ENCODE results near the gene PLEKHG2. TPM values are rescaled to one million over a fixed set of nuclear protein-coding genes. Genes with fewer than 3 reads are reported as not detected.

PLEKHG2 gene
- total and polyA plus RNA-seq, 9 of the 15 experiments (the other 6 are each of a cell fraction or from before 2014, with no cell fraction given) = 0.98 to 45.7 (median 9.8) TPM

DNA sequence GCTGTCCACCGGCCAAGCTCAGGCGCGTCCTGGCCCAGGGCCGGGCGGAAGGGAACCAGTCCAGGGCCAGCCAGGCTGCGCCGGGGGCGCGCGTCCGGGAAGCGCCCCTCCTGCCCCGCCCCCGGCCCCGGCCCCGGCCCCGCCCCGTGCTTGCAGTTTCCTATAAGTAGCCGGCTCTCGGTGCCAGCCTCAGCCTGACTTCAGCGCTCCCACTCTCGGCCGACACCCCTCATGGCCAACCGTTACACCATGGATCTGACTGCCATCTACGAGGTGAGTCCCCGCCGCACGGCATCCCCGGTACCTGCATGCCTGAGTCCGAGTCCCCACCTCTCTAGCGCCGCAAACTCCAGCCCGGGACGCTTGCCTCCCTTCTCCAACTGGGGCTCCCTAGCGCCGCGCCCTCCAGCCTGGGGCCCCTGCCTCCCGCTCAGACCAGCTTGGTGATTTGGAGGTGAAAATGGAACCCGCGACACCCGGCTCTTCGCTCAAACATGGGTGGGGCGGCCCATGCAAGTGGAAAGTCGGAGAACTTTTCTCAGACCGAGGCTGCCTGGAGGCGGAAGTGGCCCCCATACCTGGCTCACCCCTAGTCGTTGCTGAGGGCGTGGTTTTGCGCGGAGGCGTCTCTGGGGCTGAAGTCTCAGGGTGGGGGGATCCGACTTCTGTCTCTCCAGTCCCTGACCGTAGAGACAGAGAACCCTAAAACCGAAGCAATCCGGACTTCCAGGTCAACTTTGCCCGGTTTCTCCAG lies 5.6 kb upstream of the PLEKHG2 start, which contains the start of gene ZFP36 (continued):
- TF ChIP-seq, protein P1, sequence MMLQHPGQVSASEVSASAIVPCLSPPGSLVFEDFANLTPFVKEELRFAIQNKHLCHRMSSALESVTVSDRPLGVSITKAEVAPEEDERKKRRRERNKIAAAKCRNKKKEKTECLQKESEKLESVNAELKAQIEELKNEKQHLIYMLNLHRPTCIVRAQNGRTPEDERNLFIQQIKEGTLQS (IDR thresholded peaks at IDR 0.05) = no peak
- TF ChIP-seq, protein P1 (CRISPR knock-in tag; conservative IDR thresholded peaks at IDR 0.05) = peak; percentile 55; the same call in 1 of the 2 replicates
- TF ChIP-seq ZNF717 (CRISPR knock-in tag; IDR thresholded peaks at IDR 0.05) (no peak), MEF2A (IDR thresholded peaks at IDR 0.05; ENCODE audit: control insufficient read depth, low read depth, low read length) (no peak), HDAC3 (IDR thresholded peaks at IDR 0.05; ENCODE audit: borderline replicate concordance, partially characterized antibody) (no peak), ERF (CRISPR knock-in tag; IDR thresholded peaks at IDR 0.05) (0 out of 2 replicates have a peak, but pooled peaks have one; percentile 12), SREBF2 (CRISPR knock-in tag; IDR thresholded peaks at IDR 0.05) (no peak), KLF13 (tag; IDR thresholded peaks at IDR 0.05; ENCODE audit: borderline replicate concordance, low read depth) (no peak), PCBP2 (IDR thresholded peaks at IDR 0.05; ENCODE audit: low read depth, low read length, poor library complexity, severe bottlenecking) (no peak), HDAC6 (IDR thresholded peaks at IDR 0.05; ENCODE audit: low read depth, low read length) (no peak), GTF2F1 (IDR thresholded peaks at IDR 0.05; ENCODE audit: low read depth, low read length) (no peak), U2AF2 (optimal IDR thresholded peaks at IDR 0.05; ENCODE audit: low read depth, low read length) (no peak), EZH2 (IDR thresholded peaks at IDR 0.05; ENCODE audit: borderline replicate concordance, low read depth, low read length) (no peak)
- TF ChIP-seq, protein P2, sequence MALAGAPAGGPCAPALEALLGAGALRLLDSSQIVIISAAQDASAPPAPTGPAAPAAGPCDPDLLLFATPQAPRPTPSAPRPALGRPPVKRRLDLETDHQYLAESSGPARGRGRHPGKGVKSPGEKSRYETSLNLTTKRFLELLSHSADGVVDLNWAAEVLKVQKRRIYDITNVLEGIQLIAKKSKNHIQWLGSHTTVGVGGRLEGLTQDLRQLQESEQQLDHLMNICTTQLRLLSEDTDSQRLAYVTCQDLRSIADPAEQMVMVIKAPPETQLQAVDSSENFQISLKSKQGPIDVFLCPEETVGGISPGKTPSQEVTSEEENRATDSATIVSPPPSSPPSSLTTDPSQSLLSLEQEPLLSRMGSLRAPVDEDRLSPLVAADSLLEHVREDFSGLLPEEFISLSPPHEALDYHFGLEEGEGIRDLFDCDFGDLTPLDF (CRISPR knock-in tag; IDR thresholded peaks at IDR 0.05) = peak; percentile 73; the same call in 1 of the 2 replicates
- TF ChIP-seq, protein P3, sequence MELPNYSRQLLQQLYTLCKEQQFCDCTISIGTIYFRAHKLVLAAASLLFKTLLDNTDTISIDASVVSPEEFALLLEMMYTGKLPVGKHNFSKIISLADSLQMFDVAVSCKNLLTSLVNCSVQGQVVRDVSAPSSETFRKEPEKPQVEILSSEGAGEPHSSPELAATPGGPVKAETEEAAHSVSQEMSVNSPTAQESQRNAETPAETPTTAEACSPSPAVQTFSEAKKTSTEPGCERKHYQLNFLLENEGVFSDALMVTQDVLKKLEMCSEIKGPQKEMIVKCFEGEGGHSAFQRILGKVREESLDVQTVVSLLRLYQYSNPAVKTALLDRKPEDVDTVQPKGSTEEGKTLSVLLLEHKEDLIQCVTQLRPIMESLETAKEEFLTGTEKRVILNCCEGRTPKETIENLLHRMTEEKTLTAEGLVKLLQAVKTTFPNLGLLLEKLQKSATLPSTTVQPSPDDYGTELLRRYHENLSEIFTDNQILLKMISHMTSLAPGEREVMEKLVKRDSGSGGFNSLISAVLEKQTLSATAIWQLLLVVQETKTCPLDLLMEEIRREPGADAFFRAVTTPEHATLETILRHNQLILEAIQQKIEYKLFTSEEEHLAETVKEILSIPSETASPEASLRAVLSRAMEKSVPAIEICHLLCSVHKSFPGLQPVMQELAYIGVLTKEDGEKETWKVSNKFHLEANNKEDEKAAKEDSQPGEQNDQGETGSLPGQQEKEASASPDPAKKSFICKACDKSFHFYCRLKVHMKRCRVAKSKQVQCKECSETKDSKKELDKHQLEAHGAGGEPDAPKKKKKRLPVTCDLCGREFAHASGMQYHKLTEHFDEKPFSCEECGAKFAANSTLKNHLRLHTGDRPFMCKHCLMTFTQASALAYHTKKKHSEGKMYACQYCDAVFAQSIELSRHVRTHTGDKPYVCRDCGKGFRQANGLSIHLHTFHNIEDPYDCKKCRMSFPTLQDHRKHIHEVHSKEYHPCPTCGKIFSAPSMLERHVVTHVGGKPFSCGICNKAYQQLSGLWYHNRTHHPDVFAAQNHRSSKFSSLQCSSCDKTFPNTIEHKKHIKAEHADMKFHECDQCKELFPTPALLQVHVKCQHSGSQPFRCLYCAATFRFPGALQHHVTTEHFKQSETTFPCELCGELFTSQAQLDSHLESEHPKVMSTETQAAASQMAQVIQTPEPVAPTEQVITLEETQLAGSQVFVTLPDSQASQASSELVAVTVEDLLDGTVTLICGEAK (IDR thresholded peaks at IDR 0.05) = peak; percentile 8; the same call in 1 of the 2 replicates
- TF ChIP-seq, protein P3 (CRISPR knock-in tag; IDR thresholded peaks at IDR 0.05) = no peak
